AG09319 (cell line): Measurements from ENCODE around the gene SOX6.

Experiments used
- DNase-seq: peaks from one replicate; pipeline ENCODE4 v3.0.0-alpha.2; 2010; ENCODE audit warnings: low read depth; ENCODE audit errors: extremely low read depth
- CTCF ChIP-seq: IDR thresholded peaks from 2 replicates; pipeline ENCODE4 v1.5.1; 2011; ENCODE audit warnings: low read depth, mild to moderate bottlenecking, inconsistent platforms, low read length, moderate library complexity

Gene SOX6

GRCh38 chr11:16015741-16016467 lies 340.4 kb downstream of the SOX6 start:
- TF ChIP-seq CTCF, result no peak
- DNase-seq, result no peak

DNA sequence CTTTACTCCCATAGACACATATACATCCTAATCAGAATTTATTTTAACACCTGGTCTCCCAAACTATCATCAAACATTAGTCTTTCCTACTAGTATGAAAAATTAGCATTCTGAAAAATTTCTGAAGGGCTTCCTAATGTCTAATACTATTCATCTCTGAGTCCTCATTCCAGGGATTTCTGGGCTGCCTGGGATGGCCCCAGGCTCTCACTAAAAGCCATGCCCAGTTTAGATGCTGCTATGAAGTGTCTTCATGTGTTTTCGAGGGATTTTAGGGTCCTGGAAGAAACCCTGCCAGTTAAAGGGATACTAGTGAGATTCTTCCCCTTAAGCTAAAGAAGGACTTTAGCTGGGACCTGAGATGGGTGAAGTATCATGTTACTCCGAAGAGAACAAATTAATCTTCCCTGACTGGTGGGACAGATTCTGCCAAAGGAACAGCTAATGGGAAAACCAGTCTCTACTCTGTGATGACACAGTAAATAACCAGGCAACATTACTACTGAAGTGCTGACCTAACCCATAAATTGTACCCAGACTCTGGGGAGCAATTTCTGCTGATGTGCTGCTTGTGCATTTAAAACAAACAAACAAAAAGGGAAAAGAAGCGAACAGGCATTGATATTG lies 342.6 kb downstream of the SOX6 start:
- DNase-seq, result no peak
- no peak for TF ChIP-seq CTCF

DNA sequence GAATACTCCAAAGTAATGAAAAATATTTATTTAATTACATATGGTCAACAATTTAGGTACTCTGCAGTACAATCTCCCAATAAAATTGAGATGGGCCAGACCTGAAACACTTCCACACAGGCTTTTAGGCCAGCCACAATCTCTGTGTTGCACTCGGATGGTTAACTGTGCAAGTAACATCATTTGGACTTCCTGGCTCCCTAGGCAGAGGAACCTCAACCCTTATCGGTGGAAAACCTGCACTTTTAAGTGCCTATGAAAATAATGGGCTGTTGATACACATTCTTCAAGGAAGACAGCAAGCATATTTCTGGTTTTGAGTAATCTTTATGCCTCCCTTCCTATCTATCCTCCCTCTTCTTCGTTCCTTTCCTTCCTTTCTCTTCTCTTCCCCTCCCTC lies 343.1 kb downstream of the SOX6 start:
- TF ChIP-seq CTCF, result no peak
- DNase-seq, result no peak

DNA sequence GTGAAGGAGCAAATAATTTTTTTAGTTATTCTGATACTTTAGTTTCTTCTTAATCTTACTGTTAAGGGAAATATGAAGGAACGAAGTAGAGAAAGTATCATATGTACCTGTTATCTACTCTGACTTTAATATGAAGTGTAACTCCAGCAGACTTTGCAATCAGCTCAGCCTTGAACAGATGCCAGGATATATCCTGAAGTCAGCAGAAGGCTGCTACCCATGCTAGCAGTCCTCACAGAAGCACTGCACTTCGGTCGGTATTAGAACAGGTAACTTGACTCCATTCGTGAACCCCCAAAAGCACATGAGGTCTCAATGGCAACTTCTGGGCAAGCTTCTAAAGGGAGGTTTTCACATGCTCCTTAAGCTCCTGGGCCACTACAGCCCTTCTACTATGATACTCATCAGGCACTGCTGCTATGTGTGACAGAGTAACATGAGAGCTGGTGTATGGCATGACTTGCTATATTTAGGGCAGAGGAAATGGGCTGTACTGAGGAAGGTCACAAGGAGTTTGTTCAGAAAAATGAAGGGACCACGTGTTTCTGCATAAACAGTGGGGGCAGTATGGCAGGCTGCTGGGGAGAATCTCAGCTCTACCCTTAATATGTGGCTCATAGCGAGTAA lies 344.1 kb downstream of the SOX6 start:
- TF ChIP-seq CTCF, result no peak
- no peak for DNase-seq

GRCh38 chr11:16011396-16011795 lies 344.9 kb downstream of the SOX6 start:
- no peak for DNase-seq
- no peak for TF ChIP-seq CTCF

DNA sequence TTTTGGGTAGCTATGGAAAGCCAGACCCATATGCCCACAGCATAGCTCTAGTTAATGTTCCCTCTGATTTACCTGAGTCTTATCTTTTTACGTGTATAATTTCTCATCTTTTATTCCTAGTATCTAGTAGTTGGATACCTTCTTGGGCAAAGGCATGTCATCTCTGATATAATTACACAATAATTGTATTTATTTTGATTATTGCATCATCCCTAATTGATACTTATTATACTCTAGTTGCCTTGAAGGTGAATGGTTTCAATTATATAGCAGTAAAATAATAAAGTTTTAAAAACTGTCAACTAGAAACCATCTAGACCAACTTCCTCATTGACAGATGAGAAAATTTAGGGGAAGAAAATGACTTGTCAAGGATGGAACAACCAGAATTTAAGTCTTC lies 347.3 kb downstream of the SOX6 start:
- DNase-seq, result no peak
- no peak for TF ChIP-seq CTCF

- no peak for TF ChIP-seq CTCF
- DNase-seq, result no peak
These were observed 348.8 kb downstream of the SOX6 start for GRCh38 chr11:16007514-16007913.
